ENCODE data around the gene NOG.

Gene NOG

GRCh38 chr17:56614522-56614921, 21.0 kb downstream of the NOG start:
- H3K4ac ChIP-seq (ENCODE audit: low read depth, low read length): no peak overlapping the region
- H3K27me3 ChIP-seq (ENCODE audit: insufficient read depth, low read length, poor library complexity): no peaks in the 10 kb centered on the region
- no peak overlapping the region for H4K5ac ChIP-seq (ENCODE audit: low read length)
- H2AK5ac ChIP-seq (ENCODE audit: low read length): no peak overlapping the region
- no peak overlapping the region for H3K18ac ChIP-seq (ENCODE audit: low read length)
- WGBS (ENCODE audit: extremely low coverage, insufficient coverage, low lambda C conversion rate): no CpG with 5 or more reads among the region's 2 CpGs
- no peaks in the 10 kb centered on the region for H3K4me1 ChIP-seq (ENCODE audit: control insufficient read depth, low read depth, low read length)
- H3K79me1 ChIP-seq (ENCODE audit: low read length): no peaks in the 10 kb centered on the region
- no peaks in the 10 kb centered on the region for H3K79me2 ChIP-seq (ENCODE audit: control insufficient read depth, insufficient read depth, low read length)
- H3K9ac ChIP-seq (ENCODE audit: low read length): no peak overlapping the region
- H2BK15ac ChIP-seq (replicated peaks; ENCODE audit: low read depth): no peak overlapping the region
- no peak overlapping the region for H2BK5ac ChIP-seq (ENCODE audit: low read length)
- no peak overlapping the region for H4K8ac ChIP-seq (ENCODE audit: low read depth, low read length)
- H3K4me3 ChIP-seq (ENCODE audit: low read length): no peak overlapping the region
- no peak overlapping the region for H3K23ac ChIP-seq (ENCODE audit: low read length)
- no peak overlapping the region for H2BK120ac ChIP-seq (ENCODE audit: low read depth, low read length)
- DNase-seq: no peak
- H3K27ac ChIP-seq (ENCODE audit: low read depth, low read length): no peak overlapping the region
- H3K36me3 ChIP-seq (ENCODE audit: control insufficient read depth, insufficient read depth, low read length): no peaks in the 10 kb centered on the region
- H3K4me2 ChIP-seq (ENCODE audit: low read length): no peak overlapping the region
- no peak overlapping the region for H3K56ac ChIP-seq (ENCODE audit: low read length)

DNA sequence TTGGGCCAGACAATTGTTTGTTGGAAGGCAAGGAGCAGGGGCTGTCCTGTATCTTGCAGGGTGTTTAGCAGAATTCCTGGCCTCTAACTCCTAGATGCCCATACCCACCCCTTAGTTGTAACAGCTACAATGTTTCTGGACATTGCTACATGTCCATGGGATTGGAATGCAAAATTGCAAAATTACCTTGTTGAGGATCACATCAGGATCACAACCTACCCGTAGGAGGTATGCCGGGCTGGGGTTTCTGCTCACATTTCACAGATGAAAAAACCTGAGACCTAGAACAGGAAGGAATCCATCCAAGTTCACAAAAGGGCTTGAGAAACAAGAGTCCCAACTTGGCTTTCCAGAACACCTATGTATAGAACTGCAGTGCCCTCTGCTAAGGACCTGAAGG, 22.7 kb downstream of the NOG start:
- no peaks in the 10 kb centered on the region for H3K79me1 ChIP-seq (ENCODE audit: low read length)
- WGBS (ENCODE audit: extremely low coverage, insufficient coverage, low lambda C conversion rate): no CpG with 5 or more reads among the region's 2 CpGs
- DNase-seq: no peak
- no peaks in the 10 kb centered on the region for H3K79me2 ChIP-seq (ENCODE audit: control insufficient read depth, insufficient read depth, low read length)
- no peak overlapping the region for H4K8ac ChIP-seq (ENCODE audit: low read depth, low read length)
- H3K27me3 ChIP-seq (ENCODE audit: insufficient read depth, low read length, poor library complexity): no peaks in the 10 kb centered on the region
- H2BK5ac ChIP-seq (ENCODE audit: low read length): no peak overlapping the region
- H3K9ac ChIP-seq (ENCODE audit: low read length): no peak overlapping the region
- no peak overlapping the region for H2BK120ac ChIP-seq (ENCODE audit: low read depth, low read length)
- H2AK5ac ChIP-seq (ENCODE audit: low read length): no peak overlapping the region
- H3K23ac ChIP-seq (ENCODE audit: low read length): no peak overlapping the region
- H3K4me2 ChIP-seq (ENCODE audit: low read length): no peak overlapping the region
- H3K4me1 ChIP-seq (ENCODE audit: control insufficient read depth, low read depth, low read length): no peaks in the 10 kb centered on the region
- no peak overlapping the region for H3K27ac ChIP-seq (ENCODE audit: low read depth, low read length)
- no peaks in the 10 kb centered on the region for H3K36me3 ChIP-seq (ENCODE audit: control insufficient read depth, insufficient read depth, low read length)
- no peak overlapping the region for H4K5ac ChIP-seq (ENCODE audit: low read length)
- no peak overlapping the region for H2BK15ac ChIP-seq (replicated peaks; ENCODE audit: low read depth)
- no peak overlapping the region for H3K4ac ChIP-seq (ENCODE audit: low read depth, low read length)
- no peak overlapping the region for H3K18ac ChIP-seq (ENCODE audit: low read length)
- H3K4me3 ChIP-seq (ENCODE audit: low read length): no peak overlapping the region
- H3K56ac ChIP-seq (ENCODE audit: low read length): no peak overlapping the region

GRCh38 chr17:56623383-56623782, 29.9 kb downstream of the NOG start:
- Histone ChIP-seq H3K4me3 (ENCODE audit: low read length) (no peak overlapping the region), H3K36me3 (ENCODE audit: control insufficient read depth, insufficient read depth, low read length) (no peaks in the 10 kb centered on the region), H2BK120ac (ENCODE audit: low read depth, low read length) (no peak overlapping the region), H3K4me1 (ENCODE audit: control insufficient read depth, low read depth, low read length) (no peaks in the 10 kb centered on the region), H3K4ac (ENCODE audit: low read depth, low read length) (no peak overlapping the region), H2BK15ac (replicated peaks; ENCODE audit: low read depth) (no peak overlapping the region), H3K79me2 (ENCODE audit: control insufficient read depth, insufficient read depth, low read length) (no peaks in the 10 kb centered on the region), H4K5ac (ENCODE audit: low read length) (no peak overlapping the region), H3K18ac (ENCODE audit: low read length) (no peak overlapping the region), H3K4me2 (ENCODE audit: low read length) (no peak overlapping the region), H3K27me3 (ENCODE audit: insufficient read depth, low read length, poor library complexity) (no peaks in the 10 kb centered on the region), H2BK5ac (ENCODE audit: low read length) (no peak overlapping the region), H3K79me1 (ENCODE audit: low read length) (no peaks in the 10 kb centered on the region), H3K23ac (ENCODE audit: low read length) (no peak overlapping the region), H3K56ac (ENCODE audit: low read length) (no peak overlapping the region), H3K9ac (ENCODE audit: low read length) (no peak overlapping the region), H4K8ac (ENCODE audit: low read depth, low read length) (no peak overlapping the region), H2AK5ac (ENCODE audit: low read length) (no peak overlapping the region), H3K27ac (ENCODE audit: low read depth, low read length) (no peak overlapping the region)
- WGBS (ENCODE audit: extremely low coverage, insufficient coverage, low lambda C conversion rate): no CpG with 5 or more reads among the region's 1 CpG
- DNase-seq: no peak

DNA sequence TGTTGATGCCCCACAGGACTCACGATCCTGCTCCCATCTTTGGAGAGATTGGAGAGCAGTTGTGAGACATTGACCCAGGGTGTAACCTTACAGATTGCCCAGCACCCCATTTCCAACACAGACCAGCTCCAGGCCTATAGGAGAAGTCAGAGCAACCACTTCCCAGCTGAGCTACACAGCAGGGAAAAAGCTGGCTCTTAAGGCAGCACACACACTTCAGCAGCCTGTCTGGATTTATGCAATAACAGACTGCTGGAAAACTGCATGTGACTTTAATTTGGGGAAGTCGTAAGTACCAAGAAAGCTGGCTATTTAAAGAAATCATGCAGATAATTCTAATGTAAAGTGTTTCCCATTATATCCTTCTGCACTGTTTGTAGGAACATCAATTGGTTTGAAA, 30.8 kb downstream of the NOG start:
- Histone ChIP-seq H3K4me3 (ENCODE audit: low read length) (no peak overlapping the region), H3K27me3 (ENCODE audit: insufficient read depth, low read length, poor library complexity) (no peaks in the 10 kb centered on the region), H2AK5ac (ENCODE audit: low read length) (no peak overlapping the region), H3K9ac (ENCODE audit: low read length) (no peak overlapping the region), H3K27ac (ENCODE audit: low read depth, low read length) (no peak overlapping the region), H3K18ac (ENCODE audit: low read length) (no peak overlapping the region), H2BK15ac (replicated peaks; ENCODE audit: low read depth) (no peak overlapping the region), H3K36me3 (ENCODE audit: control insufficient read depth, insufficient read depth, low read length) (no peaks in the 10 kb centered on the region), H4K8ac (ENCODE audit: low read depth, low read length) (no peak overlapping the region), H3K79me2 (ENCODE audit: control insufficient read depth, insufficient read depth, low read length) (no peaks in the 10 kb centered on the region), H3K23ac (ENCODE audit: low read length) (no peak overlapping the region), H3K56ac (ENCODE audit: low read length) (no peak overlapping the region), H3K4me2 (ENCODE audit: low read length) (no peak overlapping the region), H3K4ac (ENCODE audit: low read depth, low read length) (no peak overlapping the region), H2BK5ac (ENCODE audit: low read length) (no peak overlapping the region), H3K4me1 (ENCODE audit: control insufficient read depth, low read depth, low read length) (no peaks in the 10 kb centered on the region), H3K79me1 (ENCODE audit: low read length) (no peaks in the 10 kb centered on the region), H4K5ac (ENCODE audit: low read length) (no peak overlapping the region), H2BK120ac (ENCODE audit: low read depth, low read length) (no peak overlapping the region)
- no peak for DNase-seq
- no CpG with 5 or more reads among the region's 2 CpGs for WGBS (ENCODE audit: extremely low coverage, insufficient coverage, low lambda C conversion rate)

GRCh38 chr17:56624912-56625311, 31.4 kb downstream of the NOG start:
- Histone ChIP-seq H3K18ac (ENCODE audit: low read length) (no peak overlapping the region), H3K27ac (ENCODE audit: low read depth, low read length) (no peak overlapping the region), H3K56ac (ENCODE audit: low read length) (no peak overlapping the region), H4K8ac (ENCODE audit: low read depth, low read length) (no peak overlapping the region), H3K4ac (ENCODE audit: low read depth, low read length) (no peak overlapping the region), H3K79me2 (ENCODE audit: control insufficient read depth, insufficient read depth, low read length) (no peaks in the 10 kb centered on the region), H3K4me2 (ENCODE audit: low read length) (no peak overlapping the region), H2BK120ac (ENCODE audit: low read depth, low read length) (no peak overlapping the region), H3K4me1 (ENCODE audit: control insufficient read depth, low read depth, low read length) (no peaks in the 10 kb centered on the region), H3K4me3 (ENCODE audit: low read length) (no peak overlapping the region), H3K9ac (ENCODE audit: low read length) (no peak overlapping the region), H3K27me3 (ENCODE audit: insufficient read depth, low read length, poor library complexity) (no peaks in the 10 kb centered on the region), H2BK15ac (replicated peaks; ENCODE audit: low read depth) (no peak overlapping the region), H4K5ac (ENCODE audit: low read length) (no peak overlapping the region), H3K36me3 (ENCODE audit: control insufficient read depth, insufficient read depth, low read length) (no peaks in the 10 kb centered on the region), H3K79me1 (ENCODE audit: low read length) (no peaks in the 10 kb centered on the region), H2AK5ac (ENCODE audit: low read length) (no peak overlapping the region), H3K23ac (ENCODE audit: low read length) (no peak overlapping the region), H2BK5ac (ENCODE audit: low read length) (no peak overlapping the region)
- peak; percentile 24 for DNase-seq
- no CpG with 5 or more reads among the region's 4 CpGs for WGBS (ENCODE audit: extremely low coverage, insufficient coverage, low lambda C conversion rate)

DNA sequence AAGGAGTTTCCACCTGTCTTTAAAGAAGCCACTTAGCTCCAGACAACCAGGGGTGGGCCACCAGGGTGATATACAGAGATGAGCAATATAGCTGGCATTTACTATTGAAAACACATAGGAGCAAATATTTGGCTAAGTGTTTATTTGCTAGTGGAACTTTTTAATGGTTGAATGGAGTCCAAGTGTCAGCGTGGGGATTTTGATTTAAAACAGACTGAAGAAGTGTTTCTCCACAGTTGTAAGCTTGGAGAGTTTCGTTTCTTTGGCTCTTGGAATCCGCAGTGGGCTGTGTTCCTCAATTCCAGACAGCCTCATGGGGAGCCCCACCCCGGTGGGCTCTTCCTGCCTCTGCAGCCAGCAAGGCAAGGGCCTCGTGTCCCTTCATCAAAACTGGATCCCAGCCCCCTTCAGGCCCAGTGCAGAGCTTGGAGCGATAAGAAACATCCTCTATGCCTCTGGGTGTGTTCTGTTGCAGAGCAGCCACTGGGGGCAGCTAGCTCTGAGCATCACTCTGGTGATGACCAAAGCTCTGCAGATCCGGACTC, 36.1 kb downstream of the NOG start:
- Histone ChIP-seq H3K36me3 (ENCODE audit: control insufficient read depth, insufficient read depth, low read length) (no peaks in the 10 kb centered on the region), H3K4me2 (ENCODE audit: low read length) (no peak overlapping the region), H3K79me2 (ENCODE audit: control insufficient read depth, insufficient read depth, low read length) (no peaks in the 10 kb centered on the region), H3K56ac (ENCODE audit: low read length) (no peak overlapping the region), H3K79me1 (ENCODE audit: low read length) (no peaks in the 10 kb centered on the region), H3K9ac (ENCODE audit: low read length) (no peak overlapping the region), H2BK5ac (ENCODE audit: low read length) (no peak overlapping the region), H3K4ac (ENCODE audit: low read depth, low read length) (no peak overlapping the region), H3K27me3 (ENCODE audit: insufficient read depth, low read length, poor library complexity) (no peaks in the 10 kb centered on the region), H2BK15ac (replicated peaks; ENCODE audit: low read depth) (no peak overlapping the region), H2BK120ac (ENCODE audit: low read depth, low read length) (no peak overlapping the region), H4K5ac (ENCODE audit: low read length) (no peak overlapping the region), H4K8ac (ENCODE audit: low read depth, low read length) (no peak overlapping the region), H3K23ac (ENCODE audit: low read length) (no peak overlapping the region), H2AK5ac (ENCODE audit: low read length) (no peak overlapping the region), H3K18ac (ENCODE audit: low read length) (no peak overlapping the region), H3K27ac (ENCODE audit: low read depth, low read length) (no peak overlapping the region), H3K4me3 (ENCODE audit: low read length) (no peak overlapping the region), H3K4me1 (ENCODE audit: control insufficient read depth, low read depth, low read length) (no peaks in the 10 kb centered on the region)
- peak; percentile 87 for DNase-seq
- no CpG with 5 or more reads among the region's 7 CpGs for WGBS (ENCODE audit: extremely low coverage, insufficient coverage, low lambda C conversion rate)

Data from mesendoderm (in vitro differentiated cells).